H1 (cell line): Measurements from ENCODE around the gene OR52E4. TPM values are rescaled to one million over a fixed set of nuclear protein-coding genes. Genes with fewer than 3 reads are reported as not detected.

Source experiments
- CTCF ChIP-seq, 3 experiments: IDR thresholded peaks; 1 replicate in 2 of 3; 2 replicates in 1 of 3; pipeline versions ENCODE4 v1.5.1 to v1.6.1; 2011; ENCODE audit warnings: low read length in 3 of 3, mild to moderate bottlenecking in 3 of 3, inconsistent platforms in 2 of 3, low read depth in 1 of 3, moderate library complexity in 1 of 3; ENCODE audit not compliant: insufficient read depth in 1 of 3; ENCODE audit errors: control extremely low read depth in 1 of 3
- RXRA ChIP-seq: IDR thresholded peaks from 2 replicates; pipeline ENCODE4 v1.6.1; 2011; ENCODE audit warnings: low read depth, mild to moderate bottlenecking, low read length, moderate library complexity; ENCODE audit not compliant: insufficient read depth
- polyA plus RNA-seq, 7 experiments: library from polyadenylated mRNA; depleted of rRNA in 3 of 7; stranded (reverse) in 5 of 7; unstranded in 2 of 7; fragments of >200 nt in 5 of 7; fragments of 200-250 nt in 2 of 7; gene quantifications; 1 replicate in 5 of 7; 2 replicates in 1 of 7; 4 replicates in 1 of 7; pipeline versions ENCODE4 v1.2.1 to v1.2.3, GENCODE V29; 2011 to 2013; ENCODE audit warnings: missing spikeins in 2 of 7, mixed read lengths in 2 of 7
- total RNA-seq: library from RNA; stranded (reverse); fragmentation: NEBNext Ultra II Directional; extraction: Animal tissue kit (Norgen Biotek cat#: 25700); gene quantifications from 2 replicates; pipeline ENCODE4 v1.2.1, GENCODE V29; 2021

Gene OR52E4
- total and polyA plus RNA-seq, 2 of the 8 experiments (the other 6 are each of a cell fraction or from before 2014, with no cell fraction given): not detected

- TF ChIP-seq CTCF (IDR thresholded peaks at IDR 0.05; ENCODE audit: control extremely low read depth in 1 of 3, insufficient read depth in 1 of 3, low read depth in 1 of 3, low read length in 3 of 3): no peak
- TF ChIP-seq RXRA: no peak
These were observed 52.2 kb downstream of the OR52E4 start (continued) for GRCh38 chr11:5932671-5933070.
